GM21360 (cell line): ENCODE data around the gene ABCC9.

Experiments used
- ATAC-seq: cut with Tn5 transposase; IDR thresholded peaks from one replicate; pipeline ENCODE4 v1.9.1; 2021; ENCODE audit warnings: mild to moderate bottlenecking, moderate library complexity; ENCODE audit not compliant: unreplicated experiment

ABCC9 gene

DNA sequence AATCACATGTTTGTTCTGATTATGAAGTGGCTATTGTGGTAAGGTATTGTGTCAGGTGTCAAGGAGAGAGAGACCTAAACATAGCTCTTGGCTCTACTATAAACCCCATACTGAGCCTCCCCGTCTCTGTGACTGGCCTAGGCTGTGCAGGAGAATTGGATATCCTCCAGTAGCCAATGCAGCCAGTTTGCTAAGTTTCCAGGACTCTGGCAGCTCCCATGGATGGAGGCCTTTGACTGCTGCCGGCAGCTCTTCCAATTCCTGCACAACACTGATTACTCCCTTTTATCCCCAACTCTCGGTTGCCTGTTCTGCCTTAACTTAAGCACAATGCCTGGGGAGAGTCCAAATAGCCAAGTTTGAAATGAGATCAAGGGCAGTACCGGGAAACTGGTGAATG is 59.3 kb downstream of the ABCC9 start:
- no peak for ATAC-seq

DNA sequence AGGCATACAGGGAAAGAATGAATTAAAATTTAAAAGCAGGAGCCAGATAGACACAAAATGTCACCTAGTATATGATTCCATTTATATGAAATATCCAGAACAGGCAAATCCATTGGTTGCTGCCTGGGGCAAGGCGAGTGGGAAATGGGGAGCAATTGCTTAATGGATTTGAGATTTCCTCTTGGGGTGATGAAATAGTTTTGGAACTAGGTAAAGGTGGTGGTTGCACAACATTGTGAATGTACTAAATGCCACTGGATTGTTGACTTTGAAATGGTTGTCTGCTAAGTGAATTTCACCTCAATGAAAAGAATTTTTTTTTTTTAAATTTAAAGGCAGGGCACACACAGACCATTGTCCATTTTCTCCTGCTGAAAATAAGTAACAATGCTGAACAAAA is 61.9 kb downstream of the ABCC9 start:
- no peak for ATAC-seq

DNA sequence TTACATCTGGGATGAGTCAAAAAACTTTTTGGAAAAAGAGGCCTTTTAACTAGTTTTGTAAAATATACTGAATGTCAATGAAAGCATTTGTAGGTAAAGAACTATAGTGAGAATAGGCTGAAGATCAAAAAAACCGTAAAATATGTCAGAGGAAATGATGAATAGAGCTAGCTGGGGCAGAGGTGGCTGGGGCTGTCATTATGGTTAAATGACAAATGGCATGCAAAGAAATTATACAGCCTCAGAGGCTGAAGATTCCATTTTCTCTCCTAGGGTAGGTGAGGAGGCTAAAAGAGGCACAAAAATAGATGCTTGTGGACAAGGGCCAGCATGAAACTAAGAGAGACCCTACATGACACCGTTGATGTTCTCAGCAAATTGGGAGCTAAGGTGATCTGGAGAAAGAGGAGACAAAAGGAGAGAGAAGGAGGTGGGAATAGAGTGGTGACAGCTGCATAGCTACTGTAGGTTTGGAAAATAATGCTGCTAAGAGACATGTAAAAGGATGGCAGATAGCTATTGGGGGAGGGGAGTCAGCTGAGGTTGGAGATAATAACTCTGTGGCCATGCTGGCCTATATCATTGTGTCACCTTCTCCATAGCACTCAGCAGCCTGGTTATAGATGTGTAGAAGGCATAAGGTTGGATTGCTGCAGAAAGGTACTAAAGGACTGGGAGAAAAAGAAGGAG is 63.8 kb downstream of the ABCC9 start:
- no peak for ATAC-seq

DNA sequence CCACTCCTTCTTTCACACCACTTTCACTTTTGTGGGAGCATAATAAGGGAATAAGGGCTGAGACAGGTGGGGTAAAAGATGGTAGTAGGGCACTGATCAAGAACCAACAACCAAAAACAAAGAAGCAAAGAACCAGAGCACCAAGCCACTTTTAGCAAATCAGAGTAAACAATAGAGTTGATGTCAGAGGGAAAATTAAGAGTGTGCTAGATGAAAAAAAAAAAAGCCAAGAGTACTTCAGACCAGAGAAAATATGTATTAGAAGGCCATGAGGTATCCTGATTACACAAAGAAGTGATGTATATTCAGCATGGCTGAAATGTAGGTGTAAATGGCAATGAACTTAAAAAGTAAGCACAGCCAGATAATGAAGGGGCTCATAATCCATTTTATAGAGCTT is 75.4 kb downstream of the ABCC9 start:
- no peak for ATAC-seq

DNA sequence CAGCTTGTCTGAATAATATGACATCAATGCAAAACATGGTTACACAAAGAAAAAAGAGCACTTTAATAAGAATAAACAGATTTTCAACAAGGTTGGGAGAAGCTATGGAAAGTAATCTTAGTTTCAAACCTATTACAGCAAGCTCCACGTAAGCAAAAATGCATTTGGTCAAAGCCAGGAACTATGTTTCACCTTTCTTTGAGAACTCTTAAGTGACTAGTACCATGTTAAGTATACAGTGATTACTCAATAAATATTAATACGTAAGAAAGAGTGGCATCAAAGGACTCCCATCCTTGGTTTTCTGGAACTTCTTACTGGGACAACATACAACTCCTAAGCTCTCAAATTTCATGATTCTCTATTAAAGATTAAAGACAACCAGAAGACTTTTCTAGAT is 80.7 kb downstream of the ABCC9 start:
- ATAC-seq: no peak

DNA sequence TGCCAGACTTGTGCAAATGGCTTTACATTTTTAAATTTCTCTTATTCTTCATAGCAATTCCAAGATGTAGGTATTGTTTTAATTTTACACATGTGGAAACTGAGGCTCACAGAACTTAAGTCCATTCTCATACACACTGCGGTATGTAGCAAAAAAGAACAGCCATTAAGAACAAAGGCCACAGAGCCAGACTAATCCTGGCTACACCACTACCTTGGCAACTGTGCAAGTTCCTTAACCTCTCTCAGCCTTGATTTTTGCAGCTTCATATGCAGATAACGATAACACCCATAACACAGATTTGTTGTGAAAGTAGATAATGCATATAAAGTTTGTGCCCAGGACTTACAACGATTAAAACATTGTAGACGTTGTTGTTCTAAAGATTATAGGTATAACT is 81.1 kb downstream of the ABCC9 start:
- no peak for ATAC-seq

DNA sequence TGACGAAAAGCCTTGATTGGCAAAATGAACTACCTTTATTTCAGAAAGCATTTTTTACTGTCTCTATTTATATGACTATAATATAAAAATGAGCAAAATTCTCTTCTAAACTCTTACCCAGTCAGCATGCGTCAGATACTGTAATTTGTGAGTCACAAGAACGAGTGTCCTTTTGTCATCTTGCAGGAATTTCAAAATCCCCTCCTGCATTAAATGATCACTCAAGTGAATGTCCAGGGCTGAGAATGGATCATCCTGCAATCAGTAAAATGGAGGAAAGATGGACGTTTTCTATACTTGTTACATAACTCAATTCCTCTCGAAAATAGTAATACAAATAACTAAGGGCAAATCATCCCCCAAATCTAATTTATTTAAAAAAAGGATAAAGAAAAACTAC is 89.0 kb downstream of the ABCC9 start:
- ATAC-seq: no peak

DNA sequence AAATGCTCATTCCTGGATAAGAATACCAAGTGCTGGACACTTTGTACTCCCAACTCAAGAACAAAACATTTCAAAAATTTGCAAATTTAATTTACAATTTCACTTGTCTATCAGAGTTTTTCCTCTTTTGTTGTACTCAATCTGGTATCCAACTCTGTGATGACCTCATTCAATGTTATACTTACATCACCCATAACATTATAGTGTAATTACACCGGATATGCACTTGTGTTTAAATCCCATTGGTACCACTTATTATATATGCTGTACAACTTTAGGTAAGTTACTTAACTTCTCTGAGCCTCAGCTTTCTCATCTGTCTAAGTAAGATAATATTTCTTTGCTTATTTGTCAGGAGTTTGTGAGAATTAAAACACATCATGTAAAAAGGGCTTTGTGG is 90.1 kb downstream of the ABCC9 start:
- ATAC-seq: no peak

DNA sequence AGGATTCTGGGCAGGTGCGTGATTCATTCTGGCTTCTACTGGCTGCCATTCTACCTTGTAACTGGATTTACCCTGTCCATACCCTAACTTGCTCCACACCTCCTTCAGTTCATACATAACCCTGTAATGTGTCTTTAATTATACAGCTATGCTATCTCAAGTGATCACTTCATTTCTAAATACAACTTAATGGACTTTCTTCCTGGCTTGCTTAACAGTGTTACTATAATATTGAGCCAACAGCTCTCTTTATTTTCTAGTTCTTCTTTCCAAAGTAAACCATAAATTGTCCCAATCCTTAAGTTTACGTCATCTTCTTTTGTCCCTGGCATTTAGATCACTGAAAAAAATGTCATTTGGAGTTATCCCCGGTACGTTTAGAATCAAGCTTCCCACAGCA is 90.8 kb downstream of the ABCC9 start:
- no peak for ATAC-seq

DNA sequence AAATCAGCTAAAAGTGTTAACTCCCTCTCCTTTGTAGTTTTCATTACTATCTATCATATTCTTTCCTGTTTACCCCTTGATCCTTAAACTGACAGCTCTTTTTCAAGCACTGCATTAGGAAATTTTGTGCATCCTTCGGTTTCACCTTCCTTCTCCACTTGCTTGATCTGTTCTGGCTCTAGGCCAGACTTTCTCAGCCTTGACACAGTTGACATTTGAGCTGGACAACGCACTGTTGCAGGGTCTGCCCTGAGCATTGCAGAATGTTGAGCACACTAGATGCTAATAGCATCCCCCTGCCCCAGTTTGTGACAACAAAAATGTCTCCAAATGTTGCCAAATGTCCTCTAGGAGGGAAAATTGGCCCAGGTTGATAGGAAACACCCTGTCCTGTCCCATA is 91.3 kb downstream of the ABCC9 start:
- ATAC-seq: no peak

DNA sequence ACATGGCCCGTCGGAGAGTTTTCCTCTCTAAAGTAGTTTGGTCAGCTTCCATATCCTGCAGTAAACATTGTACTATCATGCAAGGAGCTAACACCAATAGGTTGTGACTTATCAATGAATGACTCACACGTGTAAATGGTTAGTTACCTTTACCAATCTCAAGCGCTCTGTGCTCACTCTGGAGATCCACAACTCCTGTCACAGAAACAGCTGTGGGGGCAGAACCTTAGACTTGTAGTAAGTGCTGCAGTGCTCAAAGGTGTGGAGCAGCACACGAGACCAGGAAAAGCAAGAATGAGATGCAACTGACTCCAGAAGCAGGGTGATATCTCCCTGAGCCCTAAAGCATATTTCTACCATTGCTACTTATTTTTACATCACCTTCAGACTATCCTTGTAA is 93.0 kb downstream of the ABCC9 start:
- ATAC-seq: no peak

DNA sequence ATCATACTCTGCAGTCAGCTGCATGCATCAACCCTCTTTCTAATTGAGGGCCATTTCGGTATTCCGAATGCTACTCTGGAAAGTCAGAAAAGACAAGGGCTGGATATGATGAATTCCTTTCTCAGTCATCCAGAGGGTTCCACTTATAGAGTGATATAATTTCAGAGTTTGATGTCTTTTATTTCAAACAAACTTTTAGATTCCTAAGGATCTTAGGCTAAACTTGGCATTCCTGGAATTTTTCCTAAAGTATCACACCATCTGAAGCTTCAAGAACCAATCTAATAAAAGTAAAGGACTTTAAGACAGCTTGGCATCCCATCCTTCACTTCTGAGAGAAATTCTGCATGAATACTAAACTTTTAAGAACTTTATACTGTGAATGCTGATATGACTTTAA is 97.4 kb downstream of the ABCC9 start:
- ATAC-seq: no peak

DNA sequence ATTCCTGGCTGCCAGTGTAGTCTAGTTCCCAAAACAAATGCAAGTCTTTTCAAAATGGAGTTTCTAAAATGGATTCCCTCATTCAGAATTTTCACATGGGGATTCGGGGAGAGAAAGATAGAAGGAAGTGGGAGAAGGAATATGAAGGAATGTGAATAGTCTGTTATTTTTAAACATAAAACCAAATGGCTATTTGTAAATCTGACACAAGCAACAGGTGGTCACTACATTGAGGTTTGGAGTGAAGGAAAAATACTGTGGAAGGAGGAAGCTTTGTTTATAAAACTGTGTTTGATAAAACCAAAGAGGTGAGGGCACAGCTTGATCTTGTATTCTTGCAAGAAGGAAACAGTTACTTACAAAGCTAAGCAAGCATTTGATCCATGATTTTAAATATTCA is 101.5 kb downstream of the ABCC9 start:
- no peak for ATAC-seq

DNA sequence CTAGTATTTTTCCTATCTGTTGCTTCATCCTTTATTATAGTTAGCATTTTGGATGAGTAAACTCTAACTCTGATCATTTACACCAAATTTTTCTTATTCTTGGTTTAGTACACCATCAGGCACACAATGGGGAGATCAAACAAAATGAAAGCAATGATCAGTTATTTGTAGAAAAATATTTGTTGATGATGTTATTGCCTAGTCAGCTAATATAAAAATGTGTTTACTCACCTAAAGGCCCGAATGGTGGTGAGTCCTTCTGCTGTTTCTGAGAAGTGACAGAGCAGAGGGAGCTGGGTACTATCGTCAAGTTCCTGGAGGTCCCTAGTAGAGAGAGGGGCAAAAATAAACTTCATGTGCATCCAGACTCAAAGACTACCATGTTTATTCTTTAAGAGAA is 103.4 kb downstream of the ABCC9 start:
- ATAC-seq: no peak

DNA sequence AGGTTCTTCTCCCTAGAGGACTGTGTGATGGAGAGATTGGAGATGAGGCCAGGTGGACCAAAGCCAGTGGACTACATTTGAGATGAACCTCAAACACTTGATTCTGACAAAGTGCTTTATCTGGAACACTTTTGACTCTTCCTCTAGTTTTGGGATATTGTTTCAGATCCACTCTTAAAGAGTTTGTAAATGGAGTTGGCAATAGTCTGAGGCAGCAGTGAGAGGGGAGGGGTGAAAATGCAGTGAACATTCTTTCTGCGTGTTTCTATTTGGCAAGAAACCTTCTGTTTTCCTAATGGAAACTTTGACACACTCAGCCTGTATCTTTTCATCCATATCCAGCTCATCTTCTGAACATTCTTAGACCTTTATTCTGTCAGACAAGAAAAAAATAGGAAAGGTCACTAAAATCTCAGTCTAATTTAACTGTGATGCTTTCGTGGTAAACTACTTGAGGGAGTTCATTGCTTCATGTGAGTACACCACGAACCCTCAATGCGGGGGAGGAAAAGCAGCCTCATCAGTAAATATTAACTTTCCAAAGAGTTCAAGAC is 109.4 kb downstream of the ABCC9 start:
- ATAC-seq: no peak

DNA sequence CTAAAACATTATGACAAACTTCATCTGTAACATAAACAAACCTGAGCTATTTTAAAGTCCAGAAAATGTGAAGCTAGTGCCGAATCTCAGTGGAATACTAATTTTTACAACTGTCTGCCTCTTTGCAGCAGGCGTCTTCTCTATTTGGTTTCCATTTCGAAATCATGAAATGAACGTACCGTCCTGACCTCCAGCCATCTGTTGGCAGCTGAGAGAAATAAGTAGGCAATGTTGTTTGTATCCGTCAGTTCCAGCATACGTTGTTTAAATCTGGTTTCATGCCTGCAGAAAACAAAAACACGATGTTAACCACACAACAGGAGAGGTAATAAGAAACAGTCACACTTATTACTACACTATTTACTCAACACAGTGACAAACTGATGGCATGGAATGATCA is 112.4 kb downstream of the ABCC9 start:
- no peak for ATAC-seq

DNA sequence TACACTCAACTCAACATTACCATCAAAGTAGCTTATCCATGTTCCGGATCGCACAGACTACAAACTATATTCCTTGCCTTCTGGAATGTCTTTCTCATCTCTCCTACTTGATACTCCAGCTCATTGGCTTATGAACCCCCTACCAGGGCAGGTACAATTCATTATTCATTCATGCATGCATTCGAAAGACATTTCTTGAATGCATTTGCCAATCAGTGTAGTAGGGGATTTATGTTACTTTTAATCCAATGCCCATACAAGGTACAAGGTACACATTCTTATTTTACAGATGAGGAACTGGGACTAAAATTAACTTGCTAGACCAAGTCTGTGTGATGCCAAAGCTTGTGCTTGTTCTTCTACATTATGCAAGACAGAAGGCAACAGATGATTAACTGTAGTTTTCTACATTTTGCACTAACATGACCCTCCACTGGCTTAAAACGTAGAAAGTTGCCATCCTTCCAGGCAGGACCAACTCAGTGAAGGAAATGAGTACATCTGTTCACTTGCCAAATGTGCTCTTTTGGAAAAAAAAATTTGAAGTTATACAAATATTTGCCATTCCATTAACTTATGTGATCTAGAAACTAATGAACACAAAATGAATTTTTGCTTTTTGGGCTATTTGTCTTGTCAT is 113.0 kb downstream of the ABCC9 start:
- ATAC-seq: no peak

DNA sequence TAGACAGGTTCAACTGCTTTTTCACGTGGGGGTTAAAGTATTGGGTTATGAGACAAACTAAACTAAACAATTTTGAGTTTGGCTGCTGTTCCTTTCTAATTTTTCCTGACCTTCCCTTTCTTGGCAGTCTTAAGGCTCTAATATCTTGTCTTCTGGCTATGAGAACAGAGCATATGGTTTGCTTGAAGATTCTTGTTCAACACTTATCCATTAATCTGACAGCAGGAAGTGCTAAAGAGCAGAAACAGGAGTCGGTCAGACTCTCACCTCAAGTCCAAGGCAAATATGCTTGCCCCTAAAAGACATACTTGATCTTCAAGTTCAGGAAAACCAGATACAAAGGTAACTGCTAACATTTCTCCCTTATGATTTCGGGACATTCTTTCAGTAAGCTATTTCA is 114.1 kb downstream of the ABCC9 start:
- ATAC-seq: no peak

DNA sequence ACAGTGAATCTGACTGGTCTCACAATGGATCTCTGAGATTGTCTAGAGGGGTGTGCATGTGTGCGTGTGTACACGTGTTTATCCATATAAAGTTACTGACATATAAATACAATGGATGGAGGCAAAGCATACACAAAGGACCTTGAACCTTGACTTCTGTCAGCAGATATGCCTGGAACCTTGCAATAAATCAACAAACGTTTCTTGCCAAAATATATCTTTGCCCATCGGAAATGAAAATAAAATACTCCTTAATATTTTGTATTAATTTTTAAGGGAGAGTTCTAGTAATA is 114.7 kb downstream of the ABCC9 start:
- no peak for ATAC-seq

DNA sequence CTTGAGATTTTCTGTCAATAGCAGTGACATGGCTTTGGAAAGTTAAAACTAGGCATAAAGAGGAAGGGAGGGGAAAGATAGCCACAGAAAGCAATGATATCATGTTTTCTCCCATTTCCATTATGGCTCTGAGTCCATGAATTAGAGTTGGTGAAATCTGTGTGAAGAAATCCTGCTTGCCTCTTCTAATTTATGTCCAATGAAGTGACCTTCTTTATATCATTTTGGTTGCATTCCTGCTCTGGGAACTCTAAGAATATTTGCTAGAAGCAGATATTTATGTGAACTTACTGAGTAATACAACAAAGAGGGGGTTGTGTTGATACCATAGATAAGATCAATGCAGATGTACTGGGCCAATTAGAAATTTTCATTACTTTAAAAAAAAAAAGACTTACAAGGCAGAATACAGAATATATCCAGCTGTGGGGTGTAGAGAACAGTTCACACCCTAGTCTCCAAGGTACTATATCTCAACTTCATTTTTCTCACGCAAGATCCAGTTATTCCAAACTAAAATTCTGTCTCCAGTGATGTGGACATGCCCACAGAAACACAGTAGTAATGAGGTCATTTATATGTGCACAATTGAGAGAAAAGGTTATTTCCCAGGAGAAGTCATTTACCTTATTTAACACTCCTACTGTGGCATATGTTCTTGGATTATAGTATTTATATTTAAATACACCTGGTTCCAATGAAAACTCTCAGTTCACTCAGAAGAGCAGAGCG is 115.2 kb downstream of the ABCC9 start:
- ATAC-seq: no peak

DNA sequence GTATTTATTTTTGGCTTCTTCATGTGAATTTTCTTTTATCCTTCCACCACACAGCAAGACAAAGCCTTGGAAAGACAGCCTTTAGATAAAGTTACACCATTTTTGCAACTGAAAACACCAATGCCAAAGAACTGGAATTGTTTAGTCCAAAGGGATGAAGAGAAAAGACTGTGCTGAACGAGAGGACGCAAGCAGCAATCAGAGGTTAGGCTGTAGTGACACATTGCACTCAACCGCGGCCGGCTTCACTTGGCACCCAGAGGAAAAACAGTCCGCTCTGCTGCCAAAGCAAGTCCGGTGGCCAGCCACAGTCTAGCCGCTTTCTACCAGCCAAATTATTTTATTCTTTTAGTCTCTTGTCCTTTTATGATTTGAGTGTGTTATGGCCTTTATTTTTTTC is 117.6 kb downstream of the ABCC9 start:
- no peak for ATAC-seq

DNA sequence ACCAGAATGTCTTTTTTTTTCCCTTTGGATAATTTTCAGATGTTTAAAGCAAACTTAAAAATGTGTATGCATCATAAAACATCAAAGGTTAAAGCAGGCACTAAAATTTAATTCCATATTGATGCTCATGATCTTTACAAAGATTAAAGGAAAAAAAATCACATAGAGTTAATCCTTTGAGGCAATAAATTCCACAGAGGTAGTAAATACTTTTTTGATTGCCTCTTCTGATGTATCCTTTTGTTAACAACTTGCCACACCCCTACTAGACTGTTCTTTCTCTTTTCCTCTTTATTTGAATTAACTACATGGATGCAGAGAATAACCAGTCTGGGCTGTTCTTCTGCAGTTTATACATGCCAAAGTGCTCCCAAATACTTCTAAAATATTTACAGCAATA is 121.5 kb downstream of the ABCC9 start:
- ATAC-seq: no peak
